Fibroblast of skin of right biceps (primary cell): ENCODE measurements around the gene CXCR5.
A peak's percentile ranks its signal among the peaks of the same experiment; 100 is the strongest.

Source experiments
- DNase-seq: peaks from one replicate; pipeline ENCODE4 v3.0.0-alpha.2; 2013

Gene CXCR5

DNA sequence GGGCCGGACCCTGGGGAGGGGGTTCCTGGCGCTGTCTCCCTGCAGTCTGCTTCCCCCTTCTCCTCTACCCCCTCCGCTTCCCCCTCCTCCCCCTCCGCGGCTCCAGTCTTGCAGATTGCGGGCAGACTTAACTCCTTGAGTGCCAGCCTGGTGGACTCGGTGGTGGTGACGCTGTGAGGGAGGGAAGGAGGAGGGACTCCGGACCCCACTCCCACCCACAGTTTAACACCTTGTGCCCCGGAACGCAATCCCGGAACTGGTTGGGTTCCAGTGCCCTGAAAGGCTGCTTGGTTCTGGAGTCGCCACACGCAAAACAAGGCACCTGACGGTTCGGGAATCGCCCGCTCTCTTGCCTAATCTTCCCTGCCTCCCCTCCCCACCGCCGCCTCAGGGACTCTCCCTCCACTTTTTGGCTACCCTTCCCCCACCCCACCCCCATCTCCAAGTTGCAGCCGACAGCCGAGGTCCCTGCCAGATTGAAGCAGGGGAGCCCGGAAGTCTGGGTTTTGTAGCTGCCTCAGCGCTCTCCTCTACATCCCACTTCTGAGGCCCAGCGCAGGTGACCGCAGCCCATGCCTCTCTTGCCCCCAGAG, 45.9 kb downstream of the CXCR5 start:
- peak; percentile 92 for DNase-seq

DNA sequence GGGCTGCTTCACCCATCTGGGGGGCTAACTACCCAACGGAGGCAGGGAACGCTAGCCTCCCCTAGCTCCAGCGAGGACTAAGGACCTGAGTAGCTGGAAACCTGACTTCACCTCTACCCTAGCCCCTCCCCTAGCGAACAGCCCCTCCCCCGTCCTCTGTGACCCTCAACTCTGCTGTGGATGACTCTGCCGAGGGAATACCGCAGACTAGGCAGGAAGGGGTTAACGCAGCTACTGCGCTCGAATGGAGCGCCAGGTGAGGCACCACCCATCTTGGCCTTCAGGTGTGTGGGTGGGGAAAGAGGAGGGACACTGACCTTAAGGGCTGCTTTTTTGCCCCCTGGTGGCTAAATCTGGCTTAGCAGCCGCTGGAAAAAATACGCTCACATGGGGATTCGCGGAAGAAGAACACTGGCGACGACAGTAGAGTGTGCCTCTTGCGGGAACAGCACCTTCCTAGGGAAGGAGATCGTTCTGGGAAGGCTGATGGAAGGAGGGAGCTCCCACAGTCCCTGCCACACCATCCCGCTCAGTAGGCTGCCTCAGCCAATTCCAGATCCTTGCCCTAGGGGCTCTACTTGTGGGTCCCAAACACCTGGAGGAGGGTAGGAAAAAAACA, 46.5 kb downstream of the CXCR5 start:
- DNase-seq, result peak; percentile 74

DNA sequence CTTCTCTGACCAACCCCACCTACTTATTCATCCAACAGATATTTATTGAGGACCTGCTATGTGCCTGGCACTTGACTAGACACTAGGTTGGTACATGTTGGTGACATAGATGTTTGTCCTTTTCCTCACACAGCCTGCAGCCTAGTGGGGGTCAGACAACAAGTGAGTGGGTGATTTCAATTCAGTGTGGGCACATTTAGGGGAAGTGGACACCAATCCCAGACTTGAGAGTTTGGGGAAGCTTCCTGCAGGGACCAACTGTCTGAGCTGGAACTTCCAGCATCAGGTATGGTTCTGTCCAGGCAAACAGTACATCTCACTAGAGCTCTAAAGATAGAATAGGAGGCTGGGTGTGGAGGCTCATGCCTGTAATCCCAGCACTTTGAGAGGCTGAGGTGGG, 47.9 kb downstream of the CXCR5 start:
- no peak for DNase-seq

DNA sequence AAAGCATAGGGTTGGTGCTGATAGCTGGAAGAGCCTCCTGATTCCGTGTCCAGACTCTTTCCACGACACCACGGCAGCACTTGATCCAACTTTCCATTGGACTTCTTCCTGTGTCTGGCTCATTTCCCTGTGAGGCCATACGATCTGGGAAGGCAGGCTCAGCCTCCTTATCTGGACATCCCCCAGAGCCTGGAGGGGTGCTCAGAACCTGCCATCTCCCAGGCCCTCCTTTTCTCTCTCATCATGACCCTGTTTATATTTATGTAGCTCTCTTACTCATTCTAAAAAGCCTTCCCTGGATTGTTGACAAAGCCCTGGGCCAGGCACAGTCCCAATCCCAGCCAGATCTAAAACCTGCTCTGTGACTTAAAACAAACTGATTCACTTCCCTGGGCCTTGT, 49.8 kb downstream of the CXCR5 start:
- no peak for DNase-seq

DNA sequence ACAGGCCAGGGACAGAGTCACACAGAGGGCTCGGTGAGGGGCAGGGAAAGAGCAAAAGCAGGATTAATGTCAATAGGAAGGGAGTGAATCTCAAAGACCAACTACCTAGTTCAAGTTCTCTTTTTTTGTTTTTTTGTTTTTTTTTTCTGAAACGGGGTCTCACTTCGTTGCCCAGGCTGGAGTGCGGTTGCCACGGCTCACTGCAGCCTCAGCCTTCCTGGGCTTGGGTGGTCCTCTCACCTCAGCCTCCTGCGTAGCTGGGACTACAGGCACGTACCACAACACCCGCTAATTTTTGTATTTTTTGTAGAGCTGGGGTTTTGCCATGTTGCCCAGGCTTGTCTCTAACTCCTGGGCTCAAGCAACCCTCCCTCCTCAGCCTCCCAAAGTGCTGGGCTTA, 51.7 kb downstream of the CXCR5 start:
- DNase-seq, result no peak

DNA sequence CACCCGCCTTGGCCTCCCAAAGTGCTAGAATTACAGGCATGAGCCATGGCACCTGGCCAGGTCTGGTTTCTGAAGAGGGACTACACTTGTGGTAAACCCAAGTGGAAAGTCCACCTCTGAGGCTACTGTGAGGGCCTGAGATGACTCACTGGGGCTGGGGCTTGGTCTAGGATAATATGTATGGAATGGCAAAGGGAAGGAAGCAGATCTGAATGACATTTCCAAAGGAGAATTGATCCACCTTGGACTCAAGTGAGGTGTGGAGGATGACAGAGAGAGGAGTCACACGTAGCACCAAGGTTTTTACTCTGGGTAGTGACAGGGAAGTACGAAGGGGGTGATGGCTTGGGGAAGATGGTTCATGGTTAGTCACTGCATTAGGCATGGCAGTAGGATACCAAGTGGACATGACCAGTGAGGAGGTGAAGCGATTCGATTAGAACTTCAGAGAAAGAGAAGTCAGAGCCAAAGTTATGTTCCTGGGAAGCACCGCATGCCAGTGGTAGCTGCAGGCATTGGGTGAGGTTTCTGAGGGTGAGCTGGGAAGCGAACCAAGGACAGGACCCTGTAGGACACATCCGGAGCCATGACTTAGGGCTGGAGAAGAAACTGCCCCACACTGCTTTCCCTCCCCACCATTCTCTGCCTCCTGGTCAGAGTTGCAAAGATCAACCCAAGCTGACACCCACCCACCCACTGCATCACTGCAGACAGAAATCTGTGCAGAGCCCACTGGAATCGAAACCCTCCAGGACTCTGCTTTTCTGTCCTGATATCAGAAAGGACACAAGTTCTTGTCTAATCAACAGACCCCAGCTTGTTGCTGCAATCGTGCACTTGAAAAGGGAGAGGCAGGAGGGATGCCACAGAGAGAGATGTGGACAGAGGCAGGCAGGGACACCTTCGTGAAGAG, 55.1 kb downstream of the CXCR5 start:
- DNase-seq, result peak; percentile 85

DNA sequence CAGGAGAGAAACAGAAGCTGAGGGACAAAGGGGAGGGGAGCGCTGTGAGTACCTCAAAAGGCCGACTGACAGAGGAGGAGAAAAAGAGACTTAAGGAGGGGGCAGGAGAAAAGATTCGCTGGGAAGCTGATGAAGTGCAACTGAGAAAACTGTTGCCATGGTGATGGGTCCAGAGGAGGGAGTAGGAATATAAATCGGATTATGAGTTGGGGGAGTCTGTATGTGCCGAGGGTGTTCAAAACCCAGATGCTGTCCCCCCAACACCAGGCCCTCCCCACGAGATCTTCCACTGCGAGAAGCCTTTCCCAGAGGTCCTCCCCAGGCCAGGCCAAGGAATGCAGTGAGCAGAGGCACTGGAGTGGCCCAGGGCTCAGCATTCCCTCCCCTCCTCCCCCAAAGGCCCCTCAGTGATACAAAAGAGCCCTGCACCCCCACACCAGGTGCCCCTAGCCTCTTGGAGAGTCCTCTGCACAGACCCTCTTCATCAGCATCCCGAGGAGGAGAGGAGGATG, 55.8 kb downstream of the CXCR5 start:
- DNase-seq, result no peak

DNA sequence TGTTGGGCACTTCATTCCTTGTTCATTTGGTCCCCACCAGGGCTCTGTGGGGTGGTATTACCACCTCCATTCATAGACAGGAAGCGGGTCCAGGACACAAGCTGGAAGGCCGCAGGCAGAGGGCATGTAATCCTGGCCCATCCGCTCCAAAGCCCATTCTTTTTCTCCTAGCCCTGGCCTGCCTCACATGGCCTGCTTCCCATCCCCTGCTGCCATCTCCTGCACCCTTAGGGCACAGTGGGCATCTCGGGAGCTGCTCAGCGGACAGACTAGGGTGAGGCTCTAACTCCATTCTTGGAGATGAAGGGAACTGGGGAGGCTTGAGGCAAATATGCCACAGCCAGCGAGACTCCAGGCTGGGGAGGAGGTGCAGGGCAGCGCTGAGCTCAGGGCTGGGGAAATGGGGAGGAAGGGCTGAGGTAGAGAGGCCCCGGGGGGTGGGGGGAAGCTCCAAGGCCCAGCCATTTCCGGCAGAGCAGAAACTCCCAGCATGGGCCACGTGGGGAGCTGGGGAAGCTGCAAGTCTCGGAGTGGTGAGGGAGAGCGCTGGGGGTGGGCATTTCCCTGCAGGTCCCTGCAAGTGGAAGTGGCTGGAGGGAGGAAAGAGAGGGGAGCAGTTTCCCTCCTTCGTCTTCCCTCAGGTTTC, 56.4 kb downstream of the CXCR5 start:
- DNase-seq, result peak; percentile 76

DNA sequence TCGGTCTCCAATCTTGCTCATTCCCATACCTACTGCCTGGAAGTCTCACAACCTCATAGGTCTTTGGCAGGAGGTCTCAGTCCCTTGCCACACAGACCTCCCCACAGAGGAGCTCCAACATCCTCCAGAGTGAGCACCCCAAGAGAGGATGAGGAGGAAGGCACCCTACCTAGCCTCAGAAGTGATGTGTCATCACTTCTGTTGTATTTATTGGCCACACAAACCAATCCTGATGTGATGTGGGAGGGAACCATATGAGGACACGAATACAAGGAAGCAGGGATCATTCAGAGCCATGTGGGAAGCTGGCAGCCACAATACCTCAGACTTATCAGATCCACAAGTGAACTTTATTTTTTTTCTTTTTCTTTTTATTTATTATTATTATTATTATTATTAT, 63.4 kb downstream of the CXCR5 start:
- DNase-seq, result no peak
